Mesangial cell (primary cell): ENCODE results near the gene ZFP69. TPM values are rescaled to one million over a fixed set of nuclear protein-coding genes. Genes with fewer than 3 reads are reported as not detected.

Experiments used
- total RNA-seq: library from RNA; depleted of rRNA; stranded (reverse); fragments of >200 nt; gene quantifications from 2 replicates; pipeline ENCODE4 v1.2.3, GENCODE V29; 2015

ZFP69 gene
- total RNA-seq: 2.2 and 2.3 TPM in 2 replicates

GRCh38 chr1:40476924-40477677, at the start of gene ZFP69:
TSS of gene ZFP69 (plus strand) at chr1:40477290. CDS start at chr1:40479362, 2,072 bp downstream.

DNA sequence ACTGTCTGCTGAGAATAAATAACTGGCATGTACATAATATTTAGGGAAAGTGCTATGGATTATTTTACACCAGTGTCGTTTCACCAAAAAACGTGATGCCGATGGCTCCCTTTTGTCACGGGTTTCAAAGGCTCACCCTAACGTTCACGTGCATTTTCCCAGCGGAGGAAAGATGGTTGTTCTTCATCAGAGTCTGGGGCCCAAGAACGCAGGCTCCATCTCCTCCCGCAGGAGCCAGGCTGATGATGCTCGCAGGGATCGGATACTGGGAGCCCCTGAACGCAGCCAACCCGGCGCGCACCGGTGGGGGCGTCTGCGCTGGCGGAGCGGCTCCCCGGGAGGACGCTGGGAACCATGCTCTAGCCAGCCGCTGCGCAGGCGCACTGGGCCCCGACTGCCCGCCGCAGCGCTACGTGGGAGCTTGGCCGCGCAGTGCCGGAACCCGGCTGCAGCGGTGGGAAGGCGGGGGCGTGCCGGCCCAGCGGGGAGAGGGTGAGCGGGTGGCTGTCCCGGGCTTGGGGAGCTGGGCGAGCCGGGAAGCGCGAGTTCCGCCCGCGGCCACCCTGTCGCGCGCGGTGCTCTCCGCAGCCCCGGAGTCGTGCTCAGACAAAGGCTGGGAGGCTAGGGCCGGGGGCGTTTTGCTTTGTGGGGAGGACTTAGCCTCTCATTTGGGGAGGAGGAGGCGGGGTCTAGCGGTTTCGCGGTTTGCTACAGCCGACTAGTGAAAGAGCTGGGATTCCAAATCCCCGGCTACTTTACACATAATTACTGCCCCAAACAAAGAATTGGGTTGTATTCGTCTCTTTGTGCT, 27.2 kb upstream of the ZFP69 start, which contains the start of gene ZFP69B:
ZFP69B (plus strand) TSS at position 793 of the 811 bp plus-strand sequence. CDS start 486 bp downstream, outside the sequence.

GRCh38 chr1:40508375-40509341, 31.6 kb downstream of the ZFP69 start, which contains the start of gene EXO5:
TSS of gene EXO5 (plus strand) at chr1:40508767. CDS start at chr1:40514545, 5,778 bp downstream.

DNA sequence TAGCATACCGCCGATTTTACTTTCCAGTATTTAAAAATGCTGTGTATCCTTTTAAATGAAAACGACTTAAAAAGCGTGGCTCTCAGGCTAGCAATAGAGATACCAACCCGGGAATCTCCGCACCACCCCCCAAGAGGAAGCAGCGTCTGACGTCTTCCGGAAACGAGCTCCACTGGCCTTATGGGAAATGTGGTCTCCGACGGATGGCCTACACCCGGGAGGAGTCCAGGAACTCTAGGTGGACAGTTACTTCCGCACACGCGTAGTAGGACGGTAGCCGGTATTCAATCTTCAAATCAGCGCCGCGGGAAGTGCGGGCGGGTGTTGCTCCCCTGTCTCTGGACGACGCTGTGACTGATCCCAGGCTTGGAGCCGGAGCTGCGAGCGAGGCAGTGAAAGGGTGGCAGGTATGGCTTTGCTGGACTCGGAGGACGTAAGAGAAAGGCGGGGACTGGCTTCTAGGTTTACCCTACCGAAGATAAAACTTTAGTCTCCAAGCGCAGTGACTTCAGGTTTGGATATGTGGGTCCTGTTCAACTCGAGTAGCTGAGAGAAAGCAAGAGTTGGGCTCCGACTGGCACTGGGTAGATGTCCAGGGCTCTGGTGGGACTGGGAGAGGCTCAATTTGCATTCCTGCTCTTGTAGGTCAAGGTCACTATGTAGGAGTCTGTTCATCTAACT, 54.4 kb downstream of the ZFP69 start, which contains the start of gene ZNF684:
ZNF684 (plus strand) TSS at position 257 of the 681 bp plus-strand sequence. CDS start 1,530 bp downstream, outside the sequence.

Other genes starting within 250 kb of the ZFP69 start
- gene TMCO2, start 229.4 kb upstream of the ZFP69 start, total RNA-seq: not detected in 2 replicates
- gene ZMPSTE24, start 219.1 kb upstream of the ZFP69 start, total RNA-seq: 20.8 and 28.5 TPM in 2 replicates
- 5.1 and 10.6 TPM in 2 replicates for gene COL9A2, start 160.0 kb upstream of the ZFP69 start, total RNA-seq
- 6.7 and 9.3 TPM in 2 replicates for gene SMAP2, start 103.6 kb upstream of the ZFP69 start, total RNA-seq
- gene ZFP69B, start 26.8 kb upstream of the ZFP69 start, total RNA-seq: 1.8 and 2.6 TPM in 2 replicates
- 6.1 and 8.3 TPM in 2 replicates for gene EXO5, start 31.5 kb downstream of the ZFP69 start, total RNA-seq
- gene ZNF684, start 54.3 kb downstream of the ZFP69 start, total RNA-seq: 1.8 and 4.7 TPM in 2 replicates
- gene RIMS3, start 188.4 kb downstream of the ZFP69 start, total RNA-seq: 1.8 and 3.7 TPM in 2 replicates
- 38.8 and 42.8 TPM in 2 replicates for gene NFYC, start 214.4 kb downstream of the ZFP69 start, total RNA-seq